A549 (cell line): ENCODE measurements around the gene SNTG2. TPM values are rescaled to one million over a fixed set of nuclear protein-coding genes. Genes with fewer than 3 reads are reported as not detected.

Experiments
- ATAC-seq, 2 experiments: fragments of 200-7000 bp in 1 of 2; fragments of >200 bp in 1 of 2; cut with Nextera tagmentation in 1 of 2; cut with Tn5 transposase in 1 of 2; 3 replicates each; pipeline versions ENCODE4 v1.8.0 to v1.9.1; 2018 to 2020; ENCODE audit warnings: mild to moderate bottlenecking in 1 of 2, moderate library complexity in 1 of 2
- CTCF ChIA-PET: fragments of 300-600 bp; sonication (Branson Sonifier 250); formaldehyde crosslinking; extraction: SDS; loops from one replicate; lab custom pipeline; 2021; ENCODE audit warnings: antibody characterized with exemption, inconsistent platforms; lab: Yijun Ruan, JAX
- POLR2A ChIA-PET: fragments of 350-600 bp; formaldehyde crosslinking; extraction: SDS; loops from one replicate; lab custom pipeline; 2021; ENCODE audit warnings: antibody characterized with exemption, inconsistent platforms; lab: Yijun Ruan, JAX
- DNase-seq, 2 experiments: peaks; one replicate each; pipeline versions ENCODE4 v3.0.0 to v3.0.0-alpha.2; 2011 to 2016; ENCODE audit warnings: low read depth in 1 of 2, low spot score in 1 of 2
- FAIRE-seq: peaks from 2 replicates; lab custom pipeline; 2011; peaks lifted over from hg19 to GRCh38; lab: Jason Lieb, UNC
- H3K27ac ChIP-seq, 2 experiments: fragments of >200 bp; sonication (Bioruptor Twin); formaldehyde crosslinking; 3 replicates each; pipeline ENCODE4 v1.5.1; 2016 to 2017
- H3K4me1 ChIP-seq: fragments of >200 bp; sonication (Bioruptor Twin); formaldehyde crosslinking; 3 replicates; pipeline ENCODE4 v1.6.1; 2016
- H3K4me2 ChIP-seq: fragments of >200 bp; sonication (Bioruptor Twin); formaldehyde crosslinking; 3 replicates; pipeline ENCODE4 v1.6.1; 2016
- H3K4me3 ChIP-seq: fragments of >200 bp; sonication (Bioruptor Twin); formaldehyde crosslinking; 3 replicates; pipeline ENCODE4 v1.5.1; 2016
- H3K9me3 ChIP-seq: fragments of >200 bp; sonication (Bioruptor Twin); formaldehyde crosslinking; 3 replicates; pipeline ENCODE4 v1.6.1; 2016
- CHD2 ChIP-seq: fragments of 150-350 bp; IDR thresholded peaks from 2 replicates; pipeline ENCODE4 v1.6.1; 2014; ENCODE audit warnings: low read length; ENCODE audit not compliant: partially characterized antibody
- ESRRA ChIP-seq: fragments of 150-350 bp; IDR thresholded peaks from 2 replicates; pipeline ENCODE4 v1.6.1; 2014; ENCODE audit warnings: mild to moderate bottlenecking, low read length, borderline replicate concordance
- FOSL2 ChIP-seq, 2 experiments: fragments of 450-650 bp in 1 of 2; fragments of >200 bp in 1 of 2; sonication (Bioruptor Twin) in 1 of 2; formaldehyde crosslinking; IDR thresholded peaks; 2 replicates each; pipeline versions ENCODE4 v1.5.0 to v1.6.1; 2016 to 2020; ENCODE audit warnings: mild to moderate bottlenecking in 1 of 2, moderate library complexity in 1 of 2
- FOXS1 ChIP-seq: fragments of 250-450 bp; sonication (Bioruptor Pico); IDR thresholded peaks from 2 replicates; pipeline ENCODE4 v1.5.0; 2020; ENCODE audit warnings: mild to moderate bottlenecking, moderate library complexity
- KDM1A ChIP-seq: fragments of 200-600 bp; sonication (generic); IDR thresholded peaks from 2 replicates; pipeline ENCODE4 v1.6.1; 2016; ENCODE audit warnings: low read depth, mild to moderate bottlenecking
- MAFK ChIP-seq: fragments of 450-650 bp; IDR thresholded peaks from 2 replicates; pipeline ENCODE4 v1.6.1; 2014; ENCODE audit not compliant: partially characterized antibody
- MAZ ChIP-seq: fragments of 150-350 bp; IDR thresholded peaks from 2 replicates; pipeline ENCODE4 v1.6.1; 2014; ENCODE audit warnings: antibody characterized with exemption, low read depth, low read length, borderline replicate concordance
- NFE2L2 ChIP-seq: fragments of 150-350 bp; conservative IDR thresholded peaks from 2 replicates; pipeline ENCODE4 v1.6.1; 2014; ENCODE audit warnings: low read length
- PHF8 ChIP-seq: fragments of 200-600 bp; sonication (generic); IDR thresholded peaks from 2 replicates; pipeline ENCODE4 v1.6.1; 2016; ENCODE audit warnings: low read depth, mild to moderate bottlenecking, antibody characterized with exemption, moderate library complexity, borderline replicate concordance
- POLR2A ChIP-seq: IDR thresholded peaks from 2 replicates; pipeline ENCODE4 v1.6.1; 2012; ENCODE audit warnings: mild to moderate bottlenecking, low read length
- POLR2AphosphoS2 ChIP-seq: conservative IDR thresholded peaks from 2 replicates; pipeline ENCODE4 v1.6.1; 2012; ENCODE audit warnings: low read length, improper control_type of control experiment, inconsistent platforms
- RCOR1 ChIP-seq: fragments of 150-350 bp; IDR thresholded peaks from 2 replicates; pipeline ENCODE4 v1.6.1; 2014; ENCODE audit warnings: antibody characterized with exemption, low read length, low read depth
- SREBF2 ChIP-seq: fragments of 450-650 bp; IDR thresholded peaks from 2 replicates; pipeline ENCODE4 v1.6.1; 2014; ENCODE audit warnings: mild to moderate bottlenecking, moderate library complexity
- TFCP2L1 ChIP-seq: fragments of 250-450 bp; sonication (Bioruptor Pico); IDR thresholded peaks from 2 replicates; pipeline ENCODE4 v1.5.0; 2021; ENCODE audit warnings: mild to moderate bottlenecking
- TP53 ChIP-seq: fragments of 250-450 bp; sonication (Bioruptor Pico); IDR thresholded peaks from 2 replicates; pipeline ENCODE4 v1.5.0; 2021; ENCODE audit warnings: mild to moderate bottlenecking, moderate library complexity
- USF2 ChIP-seq: fragments of 450-650 bp; IDR thresholded peaks from 2 replicates; pipeline ENCODE4 v1.6.1; 2014; ENCODE audit warnings: antibody characterized with exemption
- ZFP36 ChIP-seq: fragments of 450-650 bp; IDR thresholded peaks from 2 replicates; pipeline ENCODE4 v1.6.1; 2014; ENCODE audit warnings: borderline replicate concordance; ENCODE audit not compliant: partially characterized antibody
- WGBS: methylation state at CpG from one replicate; pipeline ENCODE4 v1.1.6; 2017; ENCODE audit errors: missing lambda C conversion rate; 5-methylcytosine and 5-hydroxymethylcytosine counted together
- polyA plus RNA-seq, 4 experiments: library from polyadenylated mRNA; depleted of rRNA in 3 of 4; stranded (reverse); fragments of >200 nt; fragmentation: RNase III in 1 of 4; extraction: RNeasy Plus Mini Kit Qiagen cat#74134 plus additional on column Dnase treatment in 1 of 4; gene quantifications; 2 replicates in 3 of 4; 3 replicates in 1 of 4; pipeline ENCODE4 v1.2.3, GENCODE V29; 2011 to 2017
- TF ChIP-seq, protein P1 (sequence below): fragments of 150-350 bp; IDR thresholded peaks from 2 replicates; pipeline ENCODE4 v1.6.1; 2014; ENCODE audit warnings: low read depth, mild to moderate bottlenecking, low read length
- TF ChIP-seq, protein P2 (sequence below): fragments of >200 bp; sonication (Bioruptor Twin); formaldehyde crosslinking; IDR thresholded peaks from 2 replicates; pipeline ENCODE4 v1.6.1; 2016
- TF ChIP-seq, protein P3 (sequence below): IDR thresholded peaks from 2 replicates; pipeline ENCODE4 v1.6.1; 2012
- TF ChIP-seq, protein P4 (sequence below): fragments of 200-600 bp; sonication (generic); IDR thresholded peaks from 2 replicates; pipeline ENCODE4 v1.6.1; 2016; ENCODE audit warnings: antibody characterized with exemption, mild to moderate bottlenecking, moderate library complexity

SNTG2 gene
- polyA plus RNA-seq, 2 of the 4 experiments (the other 2 are of a cell fraction) = not detected

DNA sequence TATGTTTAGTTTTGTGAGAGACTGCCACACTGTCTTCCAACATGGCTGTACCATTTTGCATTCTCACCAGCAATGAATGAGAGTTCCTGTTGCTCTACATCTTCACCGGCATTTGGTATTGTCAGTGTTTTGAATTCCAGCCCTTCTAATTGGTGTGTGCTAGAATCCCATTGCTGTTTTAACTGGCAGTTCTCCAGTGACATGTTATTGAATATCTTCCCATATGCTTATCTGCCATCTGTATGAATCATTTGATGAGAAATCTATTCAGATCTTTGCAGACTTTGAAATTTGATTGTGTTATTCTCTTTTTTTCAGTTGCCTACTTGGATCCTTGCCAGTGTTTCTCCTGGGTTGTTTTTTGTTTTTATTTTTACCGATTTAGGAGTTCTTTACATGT, 99.0 kb downstream of the SNTG2 start (continued):
- TF ChIP-seq MAZ = no peak
- TF ChIP-seq RCOR1 = no peak
- TF ChIP-seq, protein P1, sequence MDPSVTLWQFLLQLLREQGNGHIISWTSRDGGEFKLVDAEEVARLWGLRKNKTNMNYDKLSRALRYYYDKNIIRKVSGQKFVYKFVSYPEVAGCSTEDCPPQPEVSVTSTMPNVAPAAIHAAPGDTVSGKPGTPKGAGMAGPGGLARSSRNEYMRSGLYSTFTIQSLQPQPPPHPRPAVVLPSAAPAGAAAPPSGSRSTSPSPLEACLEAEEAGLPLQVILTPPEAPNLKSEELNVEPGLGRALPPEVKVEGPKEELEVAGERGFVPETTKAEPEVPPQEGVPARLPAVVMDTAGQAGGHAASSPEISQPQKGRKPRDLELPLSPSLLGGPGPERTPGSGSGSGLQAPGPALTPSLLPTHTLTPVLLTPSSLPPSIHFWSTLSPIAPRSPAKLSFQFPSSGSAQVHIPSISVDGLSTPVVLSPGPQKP = no peak
- TF ChIP-seq MAFK = no peak

DNA sequence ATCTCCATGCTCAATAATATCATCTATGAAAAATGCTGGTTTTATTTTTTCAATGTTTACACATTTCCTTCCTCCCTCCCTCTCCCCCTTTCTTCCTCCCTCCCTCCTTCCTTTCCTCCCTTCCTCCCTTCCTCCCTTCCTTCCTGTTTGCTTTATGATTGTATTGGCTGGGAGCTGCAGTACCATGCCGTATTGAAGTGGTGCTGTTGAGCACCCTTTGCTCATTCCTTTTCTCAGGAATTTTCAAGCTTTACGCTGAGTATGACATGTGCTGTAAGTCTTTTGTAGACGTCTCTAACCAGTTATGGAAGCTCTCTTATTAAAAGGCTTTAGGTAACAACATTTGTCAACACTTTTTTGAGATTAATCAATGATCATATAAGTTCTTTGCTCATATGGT, 100.4 kb downstream of the SNTG2 start:
- no peak overlapping the region for H3K4me3 ChIP-seq
- POLR2A ChIA-PET = no interaction called here
- no peak for FAIRE-seq

GRCh38 chr2:1052771-1053191, 102.1 kb downstream of the SNTG2 start:
- no peak for FAIRE-seq
- no peaks in the 10 kb centered on the region for H3K4me1 ChIP-seq
- no peak overlapping the region for H3K27ac ChIP-seq
- WGBS = 52% methylated on average over 8 of the region's 8 CpGs
- H3K4me2 ChIP-seq = no peak overlapping the region
- no peak overlapping the region for H3K4me3 ChIP-seq
- H3K9me3 ChIP-seq = no peaks in the 10 kb centered on the region
- ChIA-PET CTCF (no interaction called here), POLR2A (no interaction called here)
- no peak for TF ChIP-seq NFE2L2
- TF ChIP-seq TP53 = no peak
- TF ChIP-seq POLR2A = no peak
- TF ChIP-seq ESRRA = no peak
- TF ChIP-seq, protein P2, sequence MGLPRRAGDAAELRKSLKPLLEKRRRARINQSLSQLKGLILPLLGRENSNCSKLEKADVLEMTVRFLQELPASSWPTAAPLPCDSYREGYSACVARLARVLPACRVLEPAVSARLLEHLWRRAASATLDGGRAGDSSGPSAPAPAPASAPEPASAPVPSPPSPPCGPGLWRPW = no peak
- TF ChIP-seq, protein P3, sequence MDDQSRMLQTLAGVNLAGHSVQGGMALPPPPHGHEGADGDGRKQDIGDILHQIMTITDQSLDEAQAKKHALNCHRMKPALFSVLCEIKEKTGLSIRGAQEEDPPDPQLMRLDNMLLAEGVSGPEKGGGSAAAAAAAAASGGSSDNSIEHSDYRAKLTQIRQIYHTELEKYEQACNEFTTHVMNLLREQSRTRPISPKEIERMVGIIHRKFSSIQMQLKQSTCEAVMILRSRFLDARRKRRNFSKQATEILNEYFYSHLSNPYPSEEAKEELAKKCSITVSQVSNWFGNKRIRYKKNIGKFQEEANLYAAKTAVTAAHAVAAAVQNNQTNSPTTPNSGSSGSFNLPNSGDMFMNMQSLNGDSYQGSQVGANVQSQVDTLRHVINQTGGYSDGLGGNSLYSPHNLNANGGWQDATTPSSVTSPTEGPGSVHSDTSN = no peak
- TF ChIP-seq KDM1A = no peak
- TF ChIP-seq PHF8 = no peak
- TF ChIP-seq ZFP36 = no peak
- TF ChIP-seq USF2 = no peak
- no peak for TF ChIP-seq FOSL2 (IDR thresholded peaks at IDR 0.05)
- no peak for TF ChIP-seq FOSL2 (CRISPR knock-in tag; IDR thresholded peaks at IDR 0.05)
- no peak for TF ChIP-seq TFCP2L1 (CRISPR knock-in tag)
- TF ChIP-seq, protein P4, sequence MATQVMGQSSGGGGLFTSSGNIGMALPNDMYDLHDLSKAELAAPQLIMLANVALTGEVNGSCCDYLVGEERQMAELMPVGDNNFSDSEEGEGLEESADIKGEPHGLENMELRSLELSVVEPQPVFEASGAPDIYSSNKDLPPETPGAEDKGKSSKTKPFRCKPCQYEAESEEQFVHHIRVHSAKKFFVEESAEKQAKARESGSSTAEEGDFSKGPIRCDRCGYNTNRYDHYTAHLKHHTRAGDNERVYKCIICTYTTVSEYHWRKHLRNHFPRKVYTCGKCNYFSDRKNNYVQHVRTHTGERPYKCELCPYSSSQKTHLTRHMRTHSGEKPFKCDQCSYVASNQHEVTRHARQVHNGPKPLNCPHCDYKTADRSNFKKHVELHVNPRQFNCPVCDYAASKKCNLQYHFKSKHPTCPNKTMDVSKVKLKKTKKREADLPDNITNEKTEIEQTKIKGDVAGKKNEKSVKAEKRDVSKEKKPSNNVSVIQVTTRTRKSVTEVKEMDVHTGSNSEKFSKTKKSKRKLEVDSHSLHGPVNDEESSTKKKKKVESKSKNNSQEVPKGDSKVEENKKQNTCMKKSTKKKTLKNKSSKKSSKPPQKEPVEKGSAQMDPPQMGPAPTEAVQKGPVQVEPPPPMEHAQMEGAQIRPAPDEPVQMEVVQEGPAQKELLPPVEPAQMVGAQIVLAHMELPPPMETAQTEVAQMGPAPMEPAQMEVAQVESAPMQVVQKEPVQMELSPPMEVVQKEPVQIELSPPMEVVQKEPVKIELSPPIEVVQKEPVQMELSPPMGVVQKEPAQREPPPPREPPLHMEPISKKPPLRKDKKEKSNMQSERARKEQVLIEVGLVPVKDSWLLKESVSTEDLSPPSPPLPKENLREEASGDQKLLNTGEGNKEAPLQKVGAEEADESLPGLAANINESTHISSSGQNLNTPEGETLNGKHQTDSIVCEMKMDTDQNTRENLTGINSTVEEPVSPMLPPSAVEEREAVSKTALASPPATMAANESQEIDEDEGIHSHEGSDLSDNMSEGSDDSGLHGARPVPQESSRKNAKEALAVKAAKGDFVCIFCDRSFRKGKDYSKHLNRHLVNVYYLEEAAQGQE = no peak
- DNase-seq = no peak
- ATAC-seq = no peak

More for the DNA sequence above, 100.4 kb downstream of the SNTG2 start:
- Histone ChIP-seq H3K4me1 (no peaks in the 10 kb centered on the region), H3K9me3 (no peaks in the 10 kb centered on the region), H3K4me2 (no peak overlapping the region), H3K27ac (no peak overlapping the region)
- ATAC-seq = peak; percentile 71 to 81; a peak in 4 of 6 replicates
- DNase-seq = peak in 1 of 2 experiments; percentile 16
- CTCF ChIA-PET = no interaction called here
- WGBS = 13% methylated on average over 3 of the region's 3 CpGs
- TF ChIP-seq FOXS1 (no peak), SREBF2 (no peak), CHD2 (no peak), POLR2AphosphoS2 (no peak)
